B cell (primary cell): ENCODE results near the gene FDX1. TPM values are rescaled to one million over a fixed set of nuclear protein-coding genes. Genes with fewer than 3 reads are reported as not detected.
"Not testable (repeated sequence)": the region's sequence is repeated elsewhere in the genome, so short reads cannot be mapped to it uniquely, and the experiment has no call there.

ENCODE experiments used
- ATAC-seq: fragments of 200-7000 bp; cut with Tn5 transposase; one replicate; pipeline ENCODE4 v1.10.0; 2021; ENCODE audit warnings: low read depth, mild to moderate bottlenecking, moderate number of reproducible peaks, moderate library complexity
- CTCF ChIA-PET: fragments of 350-600 bp; sonication (Branson Sonifier 250); formaldehyde crosslinking; loops from one replicate; lab custom pipeline; 2021; ENCODE audit warnings: antibody characterized with exemption, inconsistent platforms; lab: Charles Lee
- POLR2A ChIA-PET: fragments of 350-600 bp; sonication (Branson Sonifier 250); formaldehyde crosslinking; loops from one replicate; lab custom pipeline; 2021; ENCODE audit warnings: antibody characterized with exemption; lab: Charles Lee
- DNase-seq: peaks from one replicate; pipeline ENCODE4 v3.0.0; 2013
- H2AFZ ChIP-seq: 2 replicates; pipeline ENCODE4 v1.6.1; 2012; ENCODE audit warnings: mild to moderate bottlenecking, low read depth, low read length; ENCODE audit not compliant: insufficient read depth, poor library complexity, severe bottlenecking
- H3K27ac ChIP-seq, 2 donors: 1 replicate in 1 of 2; 2 replicates in 1 of 2; pipeline ENCODE4 v1.5.1; 2012 to 2013; ENCODE audit warnings: low read length in 2 of 2, mild to moderate bottlenecking in 2 of 2, moderate library complexity in 1 of 2
- H3K27me3 ChIP-seq, 4 experiments: fragments of 200-600 bp in 1 of 4; sonication (generic) in 1 of 4; replicated peaks in 1 of 4; 1 replicate in 2 of 4; 2 replicates in 2 of 4; pipeline versions ENCODE4 v1.6.1 to v1.7.0; 2013 to 2016; ENCODE audit warnings: low read length in 3 of 4, mild to moderate bottlenecking in 2 of 4, mixed read lengths in 1 of 4, moderate library complexity in 1 of 4; ENCODE audit not compliant: insufficient read depth in 4 of 4, control insufficient read depth in 3 of 4; ENCODE audit errors: control extremely low read depth in 1 of 4
- H3K36me3 ChIP-seq, 2 experiments: replicated peaks in 1 of 2; 1 replicate in 1 of 2; 2 replicates in 1 of 2; pipeline versions ENCODE4 v1.6.1 to v1.7.1; 2013; ENCODE audit warnings: low read length in 1 of 2; ENCODE audit not compliant: insufficient read depth in 2 of 2, control insufficient read depth in 1 of 2; ENCODE audit errors: control extremely low read depth in 1 of 2, extremely low read depth in 1 of 2
- H3K4me1 ChIP-seq, 2 donors: fragments of 200-600 bp in 1 of 2; sonication (generic) in 1 of 2; 1 replicate in 1 of 2; 2 replicates in 1 of 2; pipeline versions ENCODE4 v1.5.1 to v1.6.1; 2013 to 2017; ENCODE audit warnings: low read length in 2 of 2; ENCODE audit not compliant: control insufficient read depth in 2 of 2, insufficient read depth in 2 of 2
- H3K4me2 ChIP-seq: replicated peaks from 2 replicates; pipeline ENCODE3; 2012; ENCODE audit warnings: mild to moderate bottlenecking, low read depth, low read length; ENCODE audit not compliant: poor library complexity, severe bottlenecking
- H3K4me3 ChIP-seq, 5 experiments: fragments of 200-600 bp in 1 of 5; sonication (generic) in 1 of 5; 1 replicate in 3 of 5; 2 replicates in 2 of 5; pipeline versions ENCODE4 v1.5.1 to v1.7.0; 2011 to 2016; ENCODE audit warnings: low read length in 4 of 5, mild to moderate bottlenecking in 4 of 5, low read depth in 2 of 5, control low read depth in 1 of 5, moderate library complexity in 1 of 5; ENCODE audit not compliant: insufficient read depth in 1 of 5; ENCODE audit errors: control extremely low read depth in 1 of 5, extremely low read depth in 1 of 5
- H3K79me2 ChIP-seq: fragments of 200-600 bp; sonication (generic); one replicate; pipeline ENCODE4 v1.6.0; 2016; ENCODE audit warnings: low read length; ENCODE audit not compliant: control insufficient read depth, insufficient read depth
- H3K9ac ChIP-seq: fragments of 200-600 bp; sonication (generic); 2 replicates; pipeline ENCODE4 v1.6.1; 2017; ENCODE audit warnings: mild to moderate bottlenecking, low read length, moderate library complexity
- H3K9me3 ChIP-seq, 3 donors: one replicate each; pipeline versions ENCODE4 v1.6.1 to v1.7.1; 2013; ENCODE audit warnings: low read length in 2 of 3; ENCODE audit not compliant: control insufficient read depth in 2 of 3, insufficient read depth in 1 of 3; ENCODE audit errors: control extremely low read depth in 1 of 3
- H4K20me1 ChIP-seq: 2 replicates; pipeline ENCODE4 v1.6.0; 2012; ENCODE audit warnings: mild to moderate bottlenecking, low read length; ENCODE audit not compliant: insufficient read depth, control insufficient read depth, poor library complexity, severe bottlenecking
- H3K27ac Mint-ChIP-seq: one replicate; pipeline ENCODE4 v1.8.0; 2021; ENCODE audit warnings: mixed read lengths
- H3K27me3 Mint-ChIP-seq: one replicate; pipeline ENCODE4 v1.8.0; 2021; ENCODE audit warnings: mixed read lengths
- H3K4me1 Mint-ChIP-seq: one replicate; pipeline ENCODE4 v1.8.0; 2021; ENCODE audit warnings: mixed read lengths
- H3K4me3 Mint-ChIP-seq: one replicate; pipeline ENCODE4 v1.8.0; 2021; ENCODE audit warnings: mixed read lengths
- H3K9me3 Mint-ChIP-seq: one replicate; pipeline ENCODE4 v1.8.0; 2022; ENCODE audit warnings: mixed read lengths; ENCODE audit not compliant: insufficient read depth
- WGBS: methylation state at CpG from one replicate; pipeline ENCODE4 v1.1.5; 2013; ENCODE audit warnings: missing lambda C conversion rate; ENCODE audit not compliant: insufficient coverage; 5-methylcytosine and 5-hydroxymethylcytosine counted together
- intact Hi-C: fragments of 100-400 bp; cut with micrococcal nuclease; formaldehyde crosslinking; loops from one replicate; pipeline ENCODE4 v1.10.0; 2022
- polyA plus RNA-seq: library from polyadenylated mRNA; depleted of rRNA; stranded (reverse); fragments of >200 nt; gene quantifications from 2 replicates; pipeline ENCODE4 v1.2.3, GENCODE V29; 2012
- total RNA-seq, 2 donors: library from RNA; stranded (reverse); fragments of 120-200 nt in 1 of 2; gene quantifications; 1 replicate in 1 of 2; 2 replicates in 1 of 2; pipeline versions ENCODE4 v1.2.3 to v1.2.4, GENCODE V29; 2013 to 2022

The FDX1 gene
- total and polyA plus RNA-seq, 2 donors (not counting 1 experiment from before 2014, with no cell fraction given): 3.5 to 11.2 TPM

- H3K9me3 Mint-ChIP-seq: not testable (repeated sequence)
These were observed 26.2 kb upstream of the FDX1 start for GRCh38 chr11:110403585-110403984.

GRCh38 chr11:110405636-110406035 is 24.1 kb upstream of the FDX1 start:
- H3K36me3 ChIP-seq, H3K4me1 Mint-ChIP-seq, H3K4me2 ChIP-seq, H3K4me3 ChIP-seq, H3K27ac Mint-ChIP-seq, DNase-seq, POLR2A ChIA-PET, H3K27ac ChIP-seq, ATAC-seq, H3K9ac ChIP-seq, H3K4me1 ChIP-seq, CTCF ChIA-PET, H3K9me3 Mint-ChIP-seq, H3K27me3 ChIP-seq, intact Hi-C loops, H4K20me1 ChIP-seq, H3K4me3 Mint-ChIP-seq, H3K79me2 ChIP-seq, H2AFZ ChIP-seq: not testable (repeated sequence)
- H3K27me3 Mint-ChIP-seq: peaks cover 21% of the 10 kb centered on the region
- WGBS: 67% methylated on average over 2 of the region's 4 CpGs
- H3K9me3 ChIP-seq: peaks cover 0 to 12% (median 0%) of the 10 kb centered on the region in 3 donors

More at GRCh38 chr11:110403585-110403984, 26.2 kb upstream of the FDX1 start:
- H3K36me3 ChIP-seq, intact Hi-C loops, DNase-seq, H3K4me1 ChIP-seq, H3K4me1 Mint-ChIP-seq, POLR2A ChIA-PET, CTCF ChIA-PET, H3K27me3 ChIP-seq, H3K4me3 ChIP-seq, H4K20me1 ChIP-seq, H3K4me3 Mint-ChIP-seq, H2AFZ ChIP-seq, H3K27ac Mint-ChIP-seq, ATAC-seq, H3K9ac ChIP-seq, H3K27ac ChIP-seq, H3K79me2 ChIP-seq, H3K4me2 ChIP-seq: not testable (repeated sequence)
- H3K27me3 Mint-ChIP-seq: peaks cover 22% of the 10 kb centered on the region
- H3K9me3 ChIP-seq: peaks cover 0 to 12% (median 0%) of the 10 kb centered on the region in 3 donors
- 97% methylated on average over 4 of the region's 5 CpGs for whole genome bisulfite sequencing
